Right atrium auricular region (tissue), 2 donors: ENCODE data around the gene LAMC3. TPM values are rescaled to one million over a fixed set of nuclear protein-coding genes. Genes with fewer than 3 reads are reported as not detected.

ENCODE experiments used
- DNase-seq: peaks from one replicate; pipeline ENCODE4 v3.0.0-alpha.2; 2019; ENCODE audit warnings: low spot score
- H3K27ac ChIP-seq, 2 donors: fragments of 200-600 bp; sonication (generic); 1 replicate in 1 of 2; 2 replicates in 1 of 2; pipeline ENCODE4 v1.5.1; 2016 to 2019
- H3K27me3 ChIP-seq, 2 donors: fragments of 200-600 bp; sonication (generic); one replicate each; pipeline versions ENCODE4 v1.5.1 to v1.6.0; 2017 to 2019
- H3K36me3 ChIP-seq: fragments of 200-600 bp; sonication (generic); one replicate; pipeline ENCODE4 v1.5.1; 2016
- H3K4me1 ChIP-seq, 2 donors: fragments of 200-600 bp; sonication (generic); one replicate each; pipeline versions ENCODE4 v1.5.1 to v1.6.0; 2017 to 2019
- H3K4me3 ChIP-seq, 2 donors: fragments of 200-600 bp; sonication (generic); 1 replicate in 1 of 2; 2 replicates in 1 of 2; pipeline ENCODE4 v1.5.1; 2017 to 2019; ENCODE audit warnings: mild to moderate bottlenecking in 1 of 2, moderate library complexity in 1 of 2
- H3K9me3 ChIP-seq, 2 donors: fragments of 200-600 bp; sonication (generic); one replicate each; pipeline ENCODE4 v1.5.1; 2019
- total RNA-seq, 2 donors: library from RNA; depleted of rRNA; stranded (reverse); fragments of >200 nt; gene quantifications; one replicate each; pipeline ENCODE4 v1.1.0, GENCODE V29; 2016
- TF ChIP-seq, protein P1 (sequence below), 2 donors: fragments of 200-600 bp; sonication (generic); IDR thresholded peaks; one replicate each; pipeline ENCODE4 v1.5.1; 2019; ENCODE audit warnings: antibody characterized with exemption in 2 of 2

Gene LAMC3
- total RNA-seq, 2 donors from 2014 or later = 0.56 to 1.6 TPM

DNA sequence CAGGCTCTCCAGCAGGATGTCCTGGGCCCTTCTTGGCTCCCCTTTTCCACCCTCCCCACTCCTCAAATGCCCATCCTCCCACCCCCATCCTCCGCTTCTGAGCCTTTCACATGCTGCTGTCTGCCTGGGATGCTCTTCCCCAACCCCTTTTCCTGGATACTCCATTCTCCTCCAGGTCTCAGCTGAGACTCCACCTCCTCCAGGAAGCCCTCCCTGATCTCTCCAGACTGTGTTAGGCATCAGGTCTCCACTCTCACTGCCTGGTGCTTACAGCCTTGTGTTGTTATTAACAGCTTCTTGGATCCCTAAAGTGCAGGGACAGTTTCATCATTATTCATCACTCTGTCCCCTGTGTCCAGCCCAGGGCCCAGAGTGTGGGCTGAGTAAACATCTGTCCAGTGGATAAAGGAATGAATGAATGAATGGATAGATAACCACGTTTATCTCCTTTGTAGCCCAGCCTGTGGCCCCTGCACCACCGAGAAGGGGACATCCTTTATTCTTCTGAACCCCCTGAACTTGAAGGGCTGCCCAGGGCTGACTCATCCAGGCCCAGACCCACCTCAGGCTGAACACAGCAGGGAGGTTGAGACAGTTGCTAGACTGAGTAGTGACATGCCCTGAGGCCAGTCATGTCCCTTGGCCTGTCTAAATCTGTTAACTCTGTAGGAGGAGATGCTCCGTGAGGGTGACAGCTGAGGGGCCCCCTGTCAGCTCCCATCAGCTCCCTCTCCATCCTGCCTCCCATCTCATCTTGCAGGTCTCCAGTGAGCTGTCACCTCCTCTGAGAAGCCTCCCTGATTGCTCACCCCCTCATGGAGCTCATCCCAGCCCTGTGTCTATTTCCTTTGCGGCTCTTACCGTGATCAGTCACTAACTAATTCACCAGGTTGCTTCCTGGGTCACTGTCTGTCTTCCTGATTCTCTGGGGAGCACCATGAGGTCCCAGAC is 14.6 kb upstream of the LAMC3 start:
- no peaks in the 10 kb centered on the region for H3K9me3 ChIP-seq
- no peaks in the 10 kb centered on the region for H3K36me3 ChIP-seq
- no peak for DNase-seq
- H3K27ac ChIP-seq = no peak overlapping the region
- H3K4me3 ChIP-seq = no peak overlapping the region
- H3K27me3 ChIP-seq = no peaks in the 10 kb centered on the region
- peaks cover 0 to 5% of the 10 kb centered on the region in 2 donors for H3K4me1 ChIP-seq
- TF ChIP-seq, protein P1, sequence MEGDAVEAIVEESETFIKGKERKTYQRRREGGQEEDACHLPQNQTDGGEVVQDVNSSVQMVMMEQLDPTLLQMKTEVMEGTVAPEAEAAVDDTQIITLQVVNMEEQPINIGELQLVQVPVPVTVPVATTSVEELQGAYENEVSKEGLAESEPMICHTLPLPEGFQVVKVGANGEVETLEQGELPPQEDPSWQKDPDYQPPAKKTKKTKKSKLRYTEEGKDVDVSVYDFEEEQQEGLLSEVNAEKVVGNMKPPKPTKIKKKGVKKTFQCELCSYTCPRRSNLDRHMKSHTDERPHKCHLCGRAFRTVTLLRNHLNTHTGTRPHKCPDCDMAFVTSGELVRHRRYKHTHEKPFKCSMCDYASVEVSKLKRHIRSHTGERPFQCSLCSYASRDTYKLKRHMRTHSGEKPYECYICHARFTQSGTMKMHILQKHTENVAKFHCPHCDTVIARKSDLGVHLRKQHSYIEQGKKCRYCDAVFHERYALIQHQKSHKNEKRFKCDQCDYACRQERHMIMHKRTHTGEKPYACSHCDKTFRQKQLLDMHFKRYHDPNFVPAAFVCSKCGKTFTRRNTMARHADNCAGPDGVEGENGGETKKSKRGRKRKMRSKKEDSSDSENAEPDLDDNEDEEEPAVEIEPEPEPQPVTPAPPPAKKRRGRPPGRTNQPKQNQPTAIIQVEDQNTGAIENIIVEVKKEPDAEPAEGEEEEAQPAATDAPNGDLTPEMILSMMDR (IDR thresholded peaks at IDR 0.05) = no peak

DNA sequence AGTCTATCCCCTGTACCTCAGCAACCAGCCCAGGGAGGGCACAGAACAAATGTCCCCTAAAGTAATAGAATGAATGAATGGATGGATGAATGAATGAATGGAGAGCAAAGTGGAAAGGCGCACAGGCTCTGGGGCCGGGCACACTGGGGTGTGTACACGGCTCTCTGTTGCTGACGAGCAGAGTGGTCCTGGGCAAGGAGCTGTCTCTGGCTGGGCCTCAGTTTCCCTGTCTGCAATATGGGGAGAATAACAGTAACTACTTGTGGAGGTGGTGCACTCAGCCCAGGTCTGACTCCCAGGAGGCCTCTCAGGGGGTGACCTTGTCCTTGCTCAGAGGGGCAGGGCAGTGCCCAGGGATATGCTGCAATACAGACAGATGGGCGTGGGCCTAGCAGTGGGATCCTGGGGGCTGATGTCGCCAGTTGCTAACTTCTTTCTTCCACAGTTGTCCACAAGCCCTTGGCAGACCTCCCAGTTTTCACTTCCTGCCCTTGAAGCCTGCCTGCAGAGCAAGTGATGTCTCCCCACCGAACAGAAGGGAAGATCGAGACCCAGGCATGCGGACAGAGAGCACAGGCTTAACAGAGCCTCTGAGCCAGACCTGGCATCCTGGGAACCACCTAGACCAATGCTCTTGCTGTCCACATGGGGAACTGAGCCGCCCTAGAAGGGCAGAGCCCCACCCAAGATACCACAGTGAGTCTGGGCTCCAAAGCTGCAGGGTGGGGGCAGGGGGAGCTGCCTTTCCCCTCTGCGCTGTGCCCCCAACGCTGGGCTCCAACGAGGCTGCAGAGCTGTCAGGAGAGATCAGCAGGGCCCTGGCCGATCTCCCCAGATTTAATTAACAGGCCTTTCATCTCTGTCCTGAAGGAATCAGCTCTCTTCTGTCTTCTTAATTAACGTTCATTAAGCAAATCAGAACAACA is 13.6 kb upstream of the LAMC3 start:
- DNase-seq = no peak
- TF ChIP-seq, protein P1 (IDR thresholded peaks at IDR 0.05) = no peak
- H3K36me3 ChIP-seq = no peaks in the 10 kb centered on the region

DNA sequence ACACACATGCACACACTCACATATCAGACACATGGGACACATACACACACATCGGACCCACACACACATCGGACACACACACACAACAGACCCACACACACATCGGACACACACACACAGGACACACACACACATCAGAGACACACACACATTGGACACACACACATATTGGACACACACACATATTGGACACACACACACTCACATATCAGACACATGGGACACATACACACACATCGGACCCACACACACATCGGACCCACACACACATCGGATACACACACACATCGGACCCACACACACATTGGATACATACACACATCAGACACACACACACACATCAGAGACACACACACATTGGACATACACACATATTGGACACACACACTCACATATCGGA is 12.8 kb upstream of the LAMC3 start:
- H3K27ac ChIP-seq = no peak overlapping the region
- no peaks in the 10 kb centered on the region for H3K27me3 ChIP-seq
- peaks cover 0 to 5% of the 10 kb centered on the region in 2 donors for H3K4me1 ChIP-seq
- TF ChIP-seq, protein P1 (IDR thresholded peaks at IDR 0.05) = no peak
- H3K36me3 ChIP-seq = no peaks in the 10 kb centered on the region
- H3K4me3 ChIP-seq = no peak overlapping the region
- no peak for DNase-seq
- no peaks in the 10 kb centered on the region for H3K9me3 ChIP-seq

More for the DNA sequence above, 13.6 kb upstream of the LAMC3 start:
- H3K9me3 ChIP-seq = no peaks in the 10 kb centered on the region
- H3K27me3 ChIP-seq = no peaks in the 10 kb centered on the region
- peaks cover 0 to 5% of the 10 kb centered on the region in 2 donors for H3K4me1 ChIP-seq
- H3K4me3 ChIP-seq = no peak overlapping the region
- H3K27ac ChIP-seq = no peak overlapping the region

DNA sequence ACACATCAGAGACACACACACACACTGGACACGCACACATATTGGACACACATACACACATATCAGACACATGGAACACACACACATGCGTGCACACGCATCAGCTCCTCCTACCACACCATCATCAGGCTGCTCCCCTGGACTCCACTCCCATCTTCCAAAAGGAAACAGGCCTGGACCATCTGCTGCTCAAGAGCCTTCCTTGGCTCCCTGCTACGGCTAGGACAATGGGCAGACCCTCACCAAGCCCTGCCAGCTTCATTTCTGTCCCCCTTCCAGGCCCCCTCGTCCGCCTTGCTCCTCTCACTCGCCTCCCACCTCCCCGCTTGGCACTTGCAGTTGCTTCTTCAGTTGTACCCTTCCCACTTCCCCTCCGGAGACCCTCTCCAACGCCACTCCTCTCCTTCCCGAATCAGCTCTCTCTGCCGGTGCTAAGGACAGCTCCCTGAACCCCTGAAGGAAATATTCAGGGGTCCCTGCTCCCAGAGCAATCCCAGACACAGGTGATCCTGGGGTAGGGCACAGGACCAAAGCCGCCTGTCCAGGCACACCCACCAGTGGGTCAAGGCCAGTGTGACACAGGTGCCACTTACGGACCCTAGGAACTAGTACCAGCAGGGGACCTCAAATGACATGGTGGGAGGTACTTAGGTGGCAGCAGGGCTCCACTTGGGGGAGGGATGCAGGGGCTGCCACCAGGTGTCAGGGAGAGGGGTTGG is 12.1 kb upstream of the LAMC3 start:
- no peaks in the 10 kb centered on the region for H3K27me3 ChIP-seq
- H3K27ac ChIP-seq = no peak overlapping the region
- H3K4me3 ChIP-seq = no peak overlapping the region
- H3K4me1 ChIP-seq = peaks cover 0 to 5% of the 10 kb centered on the region in 2 donors
- TF ChIP-seq, protein P1 (IDR thresholded peaks at IDR 0.05) = no peak
- no peak for DNase-seq
- no peaks in the 10 kb centered on the region for H3K9me3 ChIP-seq
- no peaks in the 10 kb centered on the region for H3K36me3 ChIP-seq

DNA sequence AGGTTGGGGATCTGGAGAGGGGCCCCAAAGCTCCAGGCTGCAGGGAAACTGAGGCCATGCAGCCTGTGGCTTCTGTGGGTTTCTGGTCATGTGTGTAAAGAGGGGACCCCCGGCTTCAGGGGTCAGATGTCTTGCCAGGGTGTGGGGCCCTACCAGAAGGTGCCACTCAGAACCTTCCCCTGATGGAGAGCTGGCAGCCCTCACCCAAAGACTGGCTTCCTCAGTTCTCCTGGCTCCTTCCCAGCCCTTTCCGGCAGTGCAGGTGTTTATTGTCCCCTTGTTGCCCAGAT is 11.6 kb upstream of the LAMC3 start:
- Histone ChIP-seq H3K4me1 (peaks cover 0 to 5% of the 10 kb centered on the region in 2 donors), H3K27me3 (no peaks in the 10 kb centered on the region), H3K9me3 (no peaks in the 10 kb centered on the region), H3K27ac (no peak overlapping the region), H3K4me3 (no peak overlapping the region), H3K36me3 (no peaks in the 10 kb centered on the region)
- TF ChIP-seq, protein P1 (IDR thresholded peaks at IDR 0.05) = no peak
- DNase-seq = no peak
